ENCODE data around the gene TSKU.
A peak's percentile ranks its signal among the peaks of the same experiment; 100 is the strongest.
"Not testable (repeated sequence)": the region's sequence is repeated elsewhere in the genome, so short reads cannot be mapped to it uniquely, and the experiment has no call there.

Gene TSKU

DNA sequence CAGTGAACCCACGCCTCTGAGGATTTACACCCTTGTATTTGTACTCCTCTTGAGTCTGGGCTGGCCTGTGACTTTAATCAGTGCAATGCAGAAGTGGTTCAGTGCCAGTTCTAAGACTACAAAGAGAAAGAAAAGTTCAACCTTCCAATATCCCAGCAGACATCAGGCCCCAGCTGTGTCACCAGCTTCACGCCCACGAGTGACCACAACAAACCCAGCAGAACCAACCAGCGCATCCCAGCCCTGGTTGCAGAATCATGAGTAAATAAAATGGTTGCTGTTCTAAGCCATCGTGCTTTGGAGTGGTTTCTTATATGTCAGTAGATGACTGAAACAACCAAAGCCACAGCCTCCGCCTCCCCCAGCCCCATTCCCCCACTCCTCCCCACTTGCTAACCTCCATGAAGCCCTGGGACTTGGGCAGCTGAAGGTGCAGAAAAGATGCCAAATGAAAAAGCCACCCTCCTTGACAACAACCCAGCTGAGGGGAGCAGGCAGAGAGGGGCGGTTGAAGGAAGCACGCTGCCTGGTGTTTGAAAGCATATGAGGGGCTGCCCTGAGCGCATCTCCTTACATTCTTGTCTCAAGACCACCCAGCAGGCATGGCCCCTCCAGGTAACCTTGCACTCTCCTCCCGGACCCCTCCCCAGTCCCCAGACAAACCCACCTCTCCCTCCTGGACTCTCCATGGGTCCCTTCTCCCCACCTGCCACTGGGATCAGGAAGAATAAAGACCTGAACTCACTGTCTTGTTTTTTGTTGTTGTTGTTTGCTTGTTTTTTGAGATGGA lies 20.9 kb downstream of the TSKU start:
- DNase-seq, result peak; percentile 93

DNA sequence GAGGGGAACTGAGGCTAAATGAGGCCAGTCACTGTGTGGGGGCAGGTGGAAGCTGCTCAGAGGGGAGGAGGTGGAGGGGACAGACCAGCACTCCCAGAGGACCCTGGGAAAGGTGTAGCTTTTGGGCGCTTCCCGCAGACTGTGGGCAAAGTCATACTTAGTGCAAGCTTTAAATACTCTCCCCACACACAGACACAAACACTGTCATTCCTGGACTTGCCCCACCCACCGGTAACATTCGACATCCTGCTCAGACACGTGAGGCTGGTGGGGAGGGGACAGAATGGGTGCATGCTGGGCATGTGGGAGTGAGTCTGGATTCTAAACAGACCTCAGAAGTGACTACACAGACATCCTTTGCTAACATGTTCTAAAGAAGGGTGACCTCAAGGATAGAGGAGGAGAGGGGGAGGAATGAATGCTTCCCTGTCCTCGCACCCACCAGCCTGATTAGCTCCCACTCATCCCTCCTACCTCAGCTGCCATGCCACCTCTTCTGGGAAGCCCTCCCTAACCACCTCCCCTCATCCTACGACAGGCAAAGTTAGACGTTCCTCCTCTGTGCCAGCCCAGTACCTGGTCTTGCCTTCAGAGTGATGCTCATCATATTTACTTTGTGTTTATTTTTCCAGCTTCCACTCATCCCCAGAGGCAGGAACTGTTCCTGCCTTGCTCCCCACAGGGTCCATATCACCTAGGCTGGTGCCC lies 22.2 kb downstream of the TSKU start:
- peak; percentile 39 for DNase-seq

DNA sequence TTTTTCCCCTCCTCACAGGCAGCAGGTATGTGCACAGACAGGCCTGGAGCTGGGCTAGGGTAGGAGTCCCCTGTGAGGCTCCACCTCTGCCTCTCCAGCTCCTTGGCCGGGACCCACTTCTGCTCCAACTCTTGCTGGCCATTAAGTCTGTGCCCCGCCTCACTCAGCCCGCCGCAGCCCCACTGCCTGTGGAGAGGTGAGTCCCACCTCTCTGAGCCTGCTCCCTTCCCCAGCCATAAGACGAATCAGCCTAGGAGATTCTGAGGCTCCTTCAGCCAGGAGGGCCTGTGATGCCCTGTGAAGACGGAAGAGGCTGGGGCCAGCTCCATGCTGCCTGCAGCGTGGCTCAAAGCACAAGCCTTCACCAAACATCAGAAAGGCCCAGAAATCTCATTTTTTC lies 23.0 kb downstream of the TSKU start:
- no peak for DNase-seq

DNA sequence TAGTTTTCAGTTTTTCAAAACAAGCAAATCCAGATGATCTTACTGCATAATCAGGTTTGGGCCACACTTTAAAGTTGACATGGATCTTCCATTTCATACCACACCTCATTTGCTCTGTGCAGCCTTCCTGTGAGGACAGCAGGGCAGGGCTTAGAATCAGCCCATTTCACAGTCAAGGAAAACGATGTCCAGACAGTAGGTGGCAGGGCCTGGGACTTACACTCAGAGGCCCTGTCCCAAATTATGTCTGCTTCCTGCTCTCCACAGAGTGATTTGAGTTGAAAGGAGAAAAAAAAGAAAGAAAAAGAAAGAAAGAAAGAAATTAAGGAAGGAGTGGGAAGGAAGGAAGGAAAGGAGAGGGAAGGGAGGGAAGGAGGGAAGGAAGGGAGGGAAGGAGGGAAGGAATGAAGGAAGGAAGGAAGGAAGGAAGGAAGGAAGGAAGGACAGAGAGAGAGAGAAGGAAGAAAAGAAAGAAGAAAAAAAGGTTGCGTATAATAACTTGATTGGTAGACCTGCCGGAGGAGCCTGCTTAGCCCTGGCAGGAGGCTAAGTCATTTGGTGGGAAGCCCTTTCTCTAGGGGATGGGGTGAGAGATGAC lies 23.6 kb downstream of the TSKU start:
- no peak for DNase-seq

DNA sequence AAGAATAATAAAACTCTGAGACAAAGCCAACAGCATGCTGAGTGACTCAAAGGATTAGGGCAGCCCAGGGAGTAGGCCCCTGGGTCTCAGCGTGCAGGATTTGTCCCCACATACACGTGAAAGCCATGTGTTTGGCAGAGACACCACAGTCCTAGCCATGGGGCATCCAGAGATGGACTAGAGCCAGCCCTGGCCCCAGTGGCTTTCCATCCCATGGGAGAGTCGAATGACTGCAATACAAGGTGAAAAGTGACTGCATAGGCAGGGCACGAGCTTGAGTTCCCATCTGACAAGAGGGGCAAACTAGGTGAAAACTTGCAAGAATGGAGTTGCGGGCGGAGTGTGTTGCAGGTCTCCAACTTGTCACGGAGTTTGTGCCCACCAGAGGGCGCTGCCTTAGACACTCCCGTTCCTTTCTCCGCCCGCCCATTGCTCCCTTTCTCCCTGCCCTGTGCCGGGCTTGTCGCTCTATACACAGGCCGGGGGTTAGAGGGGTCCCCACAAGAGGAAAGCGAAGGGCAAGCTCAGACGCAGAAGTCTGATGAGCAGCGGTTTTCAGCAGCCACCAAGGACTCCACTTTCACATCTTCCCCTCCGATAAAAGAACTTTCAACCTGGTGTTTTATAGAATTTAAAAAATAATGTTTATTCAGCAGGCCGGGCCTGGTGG lies 24.2 kb downstream of the TSKU start:
- DNase-seq, result peak; percentile 79

DNA sequence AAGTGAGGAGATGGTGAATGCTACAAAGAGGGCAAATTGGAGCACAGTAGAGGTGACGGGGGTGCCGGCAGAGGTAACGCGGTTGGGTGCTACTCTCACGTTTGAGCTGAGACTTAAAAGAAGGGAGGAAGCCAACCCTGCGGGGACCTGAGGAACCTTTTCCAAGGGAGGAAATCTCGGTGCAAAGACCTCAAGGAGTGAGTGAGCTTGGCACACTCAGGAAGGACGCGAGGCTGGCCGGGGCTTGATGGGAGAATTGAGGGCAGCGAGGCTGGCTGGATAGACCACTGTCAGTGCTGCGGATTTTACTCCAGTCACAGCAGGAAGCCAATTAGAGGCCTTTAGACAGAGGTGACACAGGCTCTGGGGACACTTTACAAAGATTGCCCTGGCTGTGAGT lies 25.0 kb downstream of the TSKU start:
- no peak for DNase-seq

DNA sequence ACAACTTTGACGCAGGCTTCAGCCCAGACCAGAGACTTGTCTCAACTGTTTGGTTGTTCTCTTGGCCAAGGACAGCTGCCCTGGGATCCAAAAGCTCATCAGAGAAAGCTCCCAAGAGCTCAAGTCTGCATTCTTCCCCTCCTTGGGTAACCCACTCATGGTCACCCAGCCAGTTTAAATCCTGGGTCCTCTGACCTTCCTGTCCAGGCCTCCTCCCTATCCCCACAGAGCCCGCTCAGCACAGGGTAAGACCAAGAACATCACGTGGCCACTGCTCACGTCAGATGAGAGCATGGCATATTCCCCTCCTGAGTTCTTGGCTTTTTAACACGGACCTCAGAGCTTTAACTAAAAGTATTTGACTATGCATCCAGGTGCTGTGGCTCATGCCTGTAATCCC lies 25.8 kb downstream of the TSKU start:
- DNase-seq, result no peak

DNA sequence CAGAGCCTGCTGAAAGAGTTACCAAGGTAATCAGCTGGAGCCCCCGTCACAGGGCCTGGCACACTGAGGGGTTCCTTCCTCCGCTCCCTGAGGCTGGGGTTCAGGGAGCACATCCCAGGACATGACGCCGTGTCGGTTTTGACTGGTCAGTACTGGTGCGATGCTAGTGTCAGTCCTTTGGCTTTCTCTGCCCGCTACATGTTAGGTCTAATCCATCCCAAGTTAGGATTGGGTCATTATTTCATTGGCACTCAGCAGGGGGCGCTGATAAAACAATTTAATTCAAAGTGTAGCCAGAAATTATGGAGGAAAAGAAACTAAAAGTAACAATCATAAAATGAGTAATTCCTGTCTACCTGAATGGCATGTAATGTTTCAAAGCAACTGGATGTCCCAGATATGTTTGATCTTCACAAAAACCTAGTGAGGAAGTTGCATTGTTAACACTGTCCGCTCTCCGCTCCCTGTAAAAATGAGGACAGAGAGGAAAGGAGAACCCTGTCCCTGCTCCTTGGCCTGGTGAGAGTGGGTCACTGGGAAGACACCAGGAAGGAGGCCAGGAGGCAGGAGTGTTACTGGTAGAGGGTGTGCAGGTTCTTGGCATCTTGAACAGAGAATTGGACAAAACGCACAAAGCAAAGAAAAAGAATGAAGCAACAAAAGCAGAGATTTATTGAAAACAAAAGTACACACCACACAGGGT lies 27.1 kb downstream of the TSKU start:
- peak; percentile 78 for DNase-seq

DNA sequence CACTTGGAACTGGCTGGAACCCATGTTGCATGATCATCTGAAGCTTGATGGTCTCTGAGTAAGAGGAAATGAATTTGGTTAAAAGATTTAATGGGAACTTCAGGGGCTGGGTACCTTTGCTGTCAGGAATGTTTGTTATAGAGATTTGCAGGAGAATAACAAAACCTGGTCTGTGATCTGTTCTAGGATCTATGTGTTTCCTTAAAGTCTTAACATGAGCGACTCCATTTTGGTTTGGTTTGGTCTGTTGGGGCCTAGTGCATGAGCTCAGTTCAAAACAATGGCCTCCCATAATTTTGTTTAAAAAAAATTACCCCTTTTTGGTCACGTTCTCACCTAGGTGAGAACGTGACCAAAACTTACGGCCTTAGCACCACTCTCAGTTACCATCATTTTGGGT lies 28.1 kb downstream of the TSKU start:
- no peak for DNase-seq

DNA sequence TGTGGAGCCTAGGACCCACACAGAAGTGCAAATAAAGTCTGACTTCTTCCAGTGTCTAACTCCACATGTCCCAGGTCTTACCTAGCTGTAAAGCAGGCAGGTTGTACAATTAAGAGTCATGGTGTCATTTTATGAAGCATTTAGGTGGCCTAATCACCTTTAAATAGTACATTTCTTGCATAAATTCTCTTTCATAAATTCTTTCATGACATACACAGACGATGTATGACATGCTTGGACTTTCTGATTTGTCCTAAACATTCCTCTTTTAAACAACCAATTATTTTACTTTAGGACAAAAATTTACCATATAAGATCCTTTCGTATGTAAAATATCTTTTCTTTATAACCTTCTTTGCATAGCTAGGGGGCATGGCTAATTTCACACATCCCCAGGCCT lies 31.3 kb downstream of the TSKU start:
- no peak for DNase-seq

DNA sequence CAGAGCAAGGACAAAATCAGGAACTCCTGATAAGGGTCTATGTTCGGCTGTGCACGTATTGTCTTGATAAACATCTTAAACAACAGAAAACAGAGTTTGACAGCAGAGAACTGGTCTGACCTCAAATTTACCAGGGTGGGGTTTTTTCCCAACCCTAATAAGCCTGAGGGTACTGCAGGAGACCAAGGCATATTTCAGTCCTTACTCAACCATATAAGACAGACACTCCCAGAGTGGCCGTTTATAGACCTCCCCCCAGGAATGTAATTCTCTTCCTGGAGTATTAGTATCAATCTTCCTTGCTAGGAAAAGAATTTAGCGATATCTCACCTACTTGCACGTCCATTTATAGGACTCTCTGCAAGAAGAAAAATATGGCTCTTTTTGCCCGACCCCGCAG lies 32.5 kb downstream of the TSKU start:
- DNase-seq, result not testable (repeated sequence)

DNA sequence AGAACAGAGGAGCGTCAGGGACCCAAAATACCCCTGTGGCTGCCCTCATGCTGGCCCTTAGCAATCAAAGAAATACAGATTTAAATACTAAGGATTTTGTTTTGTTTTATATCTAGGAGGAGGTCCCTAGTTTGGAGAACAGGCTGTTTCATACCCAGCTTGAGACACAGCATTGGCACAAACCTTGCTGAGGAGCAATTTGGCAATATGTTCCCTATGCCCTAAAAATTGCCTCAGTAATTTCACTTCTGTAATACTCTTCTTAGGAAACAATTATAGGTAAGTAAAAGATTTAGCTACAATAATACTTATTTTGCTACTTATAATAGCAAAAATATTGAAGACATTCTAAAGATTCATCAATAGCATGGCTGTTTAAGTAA lies 37.0 kb downstream of the TSKU start:
- DNase-seq, result peak; percentile 74

DNA sequence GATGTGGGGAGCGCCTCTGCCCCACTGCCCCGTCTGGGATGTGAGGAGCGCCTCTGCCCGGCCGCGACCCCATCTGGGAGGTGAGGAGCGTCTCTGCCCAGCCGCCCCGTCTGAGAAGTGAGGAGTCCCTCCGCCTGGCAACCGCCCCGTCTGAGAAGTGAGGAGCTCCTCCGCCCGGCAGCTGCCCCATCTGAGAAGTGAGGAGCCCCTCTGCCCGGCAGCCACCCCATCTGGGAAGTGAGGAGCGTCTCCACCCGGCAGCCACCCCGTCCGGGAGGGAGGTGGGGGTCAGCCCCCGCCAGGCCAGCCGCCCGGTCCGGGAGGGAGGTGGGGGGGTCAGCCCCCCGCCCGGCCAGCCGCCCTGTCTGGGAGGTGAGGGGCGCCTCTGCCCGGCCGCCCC lies 38.2 kb downstream of the TSKU start:
- not testable (repeated sequence) for DNase-seq

DNA sequence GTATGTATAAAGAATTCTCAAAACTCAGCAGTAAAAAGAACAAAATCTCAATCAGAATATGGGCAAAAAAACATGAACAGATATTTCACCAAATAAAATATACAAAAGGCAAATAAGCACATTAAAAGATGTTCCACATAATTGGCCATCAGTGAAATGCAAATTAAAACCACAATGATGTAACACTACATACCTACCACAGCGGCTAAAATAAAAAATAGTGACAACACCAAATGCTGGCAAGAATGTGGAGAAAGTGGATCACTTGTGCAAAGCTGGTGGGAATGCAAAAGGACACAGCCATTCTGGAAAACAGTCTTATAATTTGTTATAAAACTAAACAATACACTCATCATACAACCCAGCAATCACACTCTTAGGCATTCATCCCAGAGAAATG lies 39.2 kb downstream of the TSKU start:
- DNase-seq, result no peak

DNA sequence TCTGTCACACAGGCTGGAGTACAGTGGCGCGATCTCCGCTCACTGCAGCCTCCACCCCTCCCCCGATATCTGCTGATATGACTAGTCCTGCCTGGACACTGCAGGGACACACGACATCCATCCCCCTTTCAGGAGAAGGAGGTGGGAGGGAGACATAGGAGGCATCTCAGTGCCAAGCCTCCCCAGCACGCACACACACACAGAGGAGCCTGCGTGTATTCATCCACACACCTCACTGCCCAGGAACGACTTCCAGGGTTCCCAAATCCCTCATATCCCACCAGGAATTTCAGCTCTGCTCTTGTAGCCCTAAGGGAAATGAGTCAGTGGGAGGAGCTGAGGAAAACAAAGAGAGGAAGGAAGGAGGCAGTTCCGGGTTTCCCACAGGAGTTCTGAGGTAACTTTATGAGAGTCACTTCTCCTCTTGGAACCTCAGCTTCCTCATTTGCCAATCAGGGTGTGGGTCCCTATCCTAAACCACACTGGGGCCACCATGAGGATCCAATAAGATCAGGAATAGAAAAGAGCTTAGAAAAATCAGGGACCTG lies 40.4 kb downstream of the TSKU start:
- DNase-seq, result peak; percentile 84

DNA sequence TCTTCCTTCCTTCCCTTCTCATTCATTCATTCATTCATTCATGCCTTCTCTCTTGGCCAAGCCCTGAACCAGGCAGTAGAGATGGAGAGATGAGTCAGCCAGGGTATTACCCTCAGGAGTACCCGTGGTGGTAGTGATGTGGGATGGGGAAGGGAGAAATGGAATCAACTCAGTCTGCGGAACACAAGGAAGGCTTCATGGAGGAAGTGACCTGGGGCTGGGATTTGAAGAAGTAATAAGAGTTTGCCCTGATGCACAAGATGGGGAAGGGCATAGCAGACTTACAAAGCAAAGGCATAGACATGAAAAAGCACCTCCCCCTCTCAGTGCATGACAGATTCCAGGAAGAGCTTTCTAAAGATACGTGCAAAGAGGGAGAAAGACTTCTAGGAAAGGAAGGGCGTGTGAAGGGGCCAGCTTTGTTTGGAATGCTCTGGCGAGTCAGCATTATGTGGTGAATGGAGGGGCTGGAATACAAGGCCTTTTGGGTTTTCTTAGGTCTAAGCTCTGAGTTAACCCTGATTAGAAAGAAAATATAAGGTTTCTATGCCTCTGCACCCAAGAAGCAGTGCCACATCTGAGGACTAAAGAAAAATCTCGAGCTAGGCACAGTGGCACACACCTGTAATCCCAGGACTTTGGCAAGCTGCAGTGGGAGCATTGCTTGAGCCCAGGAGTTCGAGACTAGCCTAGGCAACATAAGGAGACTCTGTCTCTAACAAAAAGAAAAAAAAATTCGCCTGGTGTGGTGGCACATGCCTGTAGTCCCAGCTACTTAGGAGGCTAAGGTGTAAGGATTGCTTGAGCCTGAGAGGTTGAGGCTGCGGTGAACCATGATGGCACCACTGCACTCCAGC lies 41.2 kb downstream of the TSKU start:
- peak; percentile 82 for DNase-seq

DNA sequence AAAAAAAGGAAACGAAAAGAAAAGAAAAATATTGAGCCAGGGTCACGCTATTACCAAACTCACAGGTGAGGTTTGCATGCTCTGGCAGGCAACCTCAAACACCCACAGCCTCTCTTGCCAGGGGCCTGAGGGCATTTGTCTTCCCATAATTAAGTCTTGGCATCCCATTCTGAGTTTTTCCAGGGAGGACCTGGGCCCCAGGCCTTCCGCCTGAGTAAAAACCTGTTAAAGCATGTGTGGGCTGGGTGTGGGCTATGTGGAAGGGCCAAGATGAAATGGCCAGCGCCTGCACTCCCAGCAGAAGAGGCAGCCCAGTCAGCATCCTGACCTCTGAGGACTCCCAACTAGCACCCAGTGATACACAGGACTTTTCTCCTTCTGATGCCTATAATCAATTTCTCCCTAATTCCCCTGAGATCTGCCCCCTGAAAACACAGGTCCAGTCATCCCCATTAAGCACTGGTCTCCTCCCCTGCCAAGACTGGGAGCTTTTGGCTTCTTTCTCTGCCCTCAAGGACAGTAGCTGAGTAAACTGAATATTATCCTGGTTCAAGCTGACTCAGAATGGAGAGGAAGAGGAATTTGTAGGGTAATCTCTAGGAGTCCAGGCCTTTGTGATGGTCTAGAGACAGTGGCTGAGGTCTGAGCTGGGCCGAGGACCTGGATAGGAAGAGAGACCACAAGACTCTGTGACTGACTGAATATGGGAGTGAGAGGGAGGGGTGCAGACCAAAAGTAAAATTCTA lies 42.0 kb downstream of the TSKU start:
- DNase-seq, result no peak

DNA sequence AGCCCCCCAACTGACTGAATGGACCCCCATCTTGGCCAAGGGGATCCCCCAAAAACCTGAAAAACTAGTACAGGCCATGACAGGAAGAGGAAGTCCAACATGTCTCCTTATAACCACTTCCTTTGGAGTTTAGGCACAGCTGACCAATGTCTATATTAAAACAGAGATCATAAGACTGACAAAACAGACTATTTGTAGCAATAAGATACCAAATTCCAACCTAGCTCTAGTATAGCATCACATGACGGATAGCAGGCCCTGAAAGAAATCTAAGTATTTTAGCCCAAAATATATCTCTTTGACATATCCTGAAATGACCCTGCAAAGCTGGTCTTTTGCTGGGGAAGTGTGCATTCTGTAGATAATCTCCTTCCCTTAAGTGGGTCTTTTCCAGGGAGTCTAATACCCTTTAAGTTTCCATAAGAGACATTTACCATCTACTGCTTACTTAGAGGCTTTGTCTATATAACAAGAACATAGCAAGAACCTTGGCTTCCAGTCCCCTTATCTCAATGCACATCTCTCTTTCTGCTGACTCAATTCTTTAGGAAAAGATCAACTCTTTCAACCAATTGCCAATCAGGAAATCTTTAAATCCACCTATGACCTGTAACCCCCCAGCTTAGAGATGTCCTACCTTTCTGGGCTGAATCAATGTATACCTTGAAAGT lies 42.7 kb downstream of the TSKU start:
- DNase-seq, result no peak

DNA sequence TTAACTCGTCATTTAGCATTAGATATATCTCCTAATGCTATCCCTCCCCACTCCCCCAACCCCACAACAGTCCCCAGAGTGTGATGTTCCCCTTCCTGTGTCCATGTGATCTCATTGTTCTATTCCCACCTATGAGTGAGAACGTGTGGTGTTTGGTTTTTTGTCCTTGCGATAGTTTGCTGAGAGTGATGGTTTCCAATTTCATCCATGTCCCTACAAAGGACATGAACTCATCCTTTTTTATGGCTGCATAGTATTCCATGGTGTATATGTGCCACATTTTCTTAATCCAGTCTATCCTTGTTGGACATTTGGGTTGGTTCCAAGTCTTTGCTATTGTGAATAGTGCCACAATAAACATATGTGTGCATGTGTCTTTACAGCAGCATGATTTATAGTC lies 43.4 kb downstream of the TSKU start:
- DNase-seq, result not testable (repeated sequence)

DNA sequence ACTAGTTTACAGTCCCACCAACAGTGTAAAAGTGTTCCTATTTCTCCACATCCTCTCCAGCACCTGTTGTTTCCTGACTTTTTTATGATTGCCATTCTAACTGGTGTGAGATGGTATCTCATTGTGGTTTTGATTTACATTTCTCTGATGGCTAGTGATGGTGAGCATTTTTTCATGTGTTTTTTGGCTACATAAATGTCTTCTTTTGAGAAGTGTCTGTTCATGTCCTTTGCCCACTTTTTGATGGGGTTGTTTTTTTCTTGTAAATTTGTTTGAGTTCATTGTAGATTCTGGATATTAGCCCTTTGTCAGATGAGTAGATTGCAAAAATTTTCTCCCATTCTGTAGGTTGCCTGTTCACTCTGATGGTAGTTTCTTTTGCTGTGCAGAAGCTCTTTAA lies 43.8 kb downstream of the TSKU start:
- DNase-seq, result not testable (repeated sequence)

All from inflammatory macrophage treated with lipopolysaccharide for 4 hours (primary cell).